GM21717 (cell line): ENCODE measurements around the gene COX7A2.

Experiments
- ATAC-seq: cut with Tn5 transposase; IDR thresholded peaks from one replicate; pipeline ENCODE4 v1.9.1; 2021; ENCODE audit warnings: mild to moderate bottlenecking, moderate library complexity; ENCODE audit not compliant: unreplicated experiment

Gene COX7A2

DNA sequence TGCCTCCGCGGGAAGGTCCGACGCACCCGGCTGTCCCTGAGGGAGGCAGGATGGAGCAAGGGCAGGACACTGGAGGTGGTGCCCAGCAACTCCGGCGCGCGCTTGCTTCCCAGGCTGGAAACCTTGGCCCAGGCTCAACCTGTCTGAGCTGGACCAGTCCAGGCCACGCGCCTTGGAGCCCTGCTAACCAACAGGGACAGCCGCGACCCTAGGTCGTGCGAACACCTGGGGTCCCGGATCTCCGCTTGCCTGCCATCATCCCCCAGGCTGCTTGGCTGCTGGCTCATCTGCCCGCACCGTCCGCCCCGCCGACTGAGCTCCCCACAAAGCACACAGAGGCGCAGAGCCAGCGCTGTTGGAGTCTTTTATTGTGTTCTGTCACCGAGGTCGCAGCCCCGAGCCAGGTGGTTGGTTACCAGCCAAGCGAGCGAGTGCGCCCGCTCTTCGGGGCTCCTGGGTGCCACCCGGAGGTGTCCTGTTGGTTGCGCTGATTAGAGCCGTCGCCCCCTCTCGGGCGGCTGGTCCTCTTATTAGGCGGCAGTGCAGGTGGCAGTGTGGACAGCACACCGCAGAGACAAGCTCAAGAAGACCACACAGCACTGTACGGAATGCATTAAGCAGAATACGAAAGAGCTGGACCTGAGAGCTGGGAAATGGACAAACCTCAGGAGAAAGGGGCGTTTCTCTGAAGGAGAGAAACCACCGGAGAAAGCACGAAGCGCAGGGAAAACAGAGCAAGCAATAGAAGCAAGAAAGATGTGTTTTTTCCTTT lies 41.5 kb downstream of the COX7A2 start:
- no peak for ATAC-seq

DNA sequence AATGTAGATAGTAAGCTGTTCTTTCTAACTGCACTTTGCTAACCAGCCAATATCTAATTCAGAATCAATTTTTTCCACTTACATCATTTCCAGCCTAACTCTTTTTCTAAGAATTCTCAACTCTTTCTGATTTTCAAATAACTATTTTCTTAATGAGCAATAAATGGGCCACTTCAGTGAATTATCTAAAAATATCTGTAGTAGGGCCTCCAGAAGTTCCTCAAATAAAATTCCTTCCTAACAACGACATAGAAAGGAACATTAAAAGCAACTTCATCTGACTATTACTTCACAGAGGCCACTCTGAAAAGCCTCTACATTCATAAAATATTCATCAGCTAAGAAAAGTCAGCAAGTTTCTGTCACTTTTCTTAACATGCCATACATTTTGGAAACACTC lies 42.6 kb downstream of the COX7A2 start:
- ATAC-seq = no peak

DNA sequence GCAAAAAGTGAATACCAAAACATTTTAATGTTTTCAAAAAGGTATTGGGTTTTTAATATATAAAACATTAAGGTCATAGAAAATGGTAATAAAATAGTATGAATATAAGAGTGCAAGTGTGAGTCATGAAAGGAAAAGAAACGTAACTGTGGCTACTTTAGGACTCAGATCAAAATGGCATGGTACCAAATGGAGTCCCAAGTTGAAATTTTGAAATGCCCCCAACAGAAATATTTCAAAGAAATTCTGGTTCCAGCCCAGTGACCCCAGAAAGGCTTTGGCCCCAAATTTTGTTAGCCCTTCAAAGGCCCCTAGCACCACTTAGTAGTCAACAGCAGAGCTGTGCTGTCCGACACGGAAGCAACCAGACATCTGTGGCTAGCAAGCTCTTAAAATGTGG lies 43.7 kb downstream of the COX7A2 start:
- ATAC-seq = no peak

GRCh38 chr6:75196081-75196687 lies 47.4 kb downstream of the COX7A2 start:
- ATAC-seq = no peak

GRCh38 chr6:75188221-75188925 lies 55.2 kb downstream of the COX7A2 start:
- no peak for ATAC-seq
